UCSD-AML1 (cell line): Measurements from ENCODE around the gene C5orf24.
A peak's percentile ranks its signal among the peaks of the same experiment; 100 is the strongest.

Experiments used
- DNase-seq: peaks from one replicate; lab custom pipeline; 2025; ENCODE audit not compliant: unreplicated experiment; lab: John Stamatoyannopoulos, UW

Gene C5orf24

DNA sequence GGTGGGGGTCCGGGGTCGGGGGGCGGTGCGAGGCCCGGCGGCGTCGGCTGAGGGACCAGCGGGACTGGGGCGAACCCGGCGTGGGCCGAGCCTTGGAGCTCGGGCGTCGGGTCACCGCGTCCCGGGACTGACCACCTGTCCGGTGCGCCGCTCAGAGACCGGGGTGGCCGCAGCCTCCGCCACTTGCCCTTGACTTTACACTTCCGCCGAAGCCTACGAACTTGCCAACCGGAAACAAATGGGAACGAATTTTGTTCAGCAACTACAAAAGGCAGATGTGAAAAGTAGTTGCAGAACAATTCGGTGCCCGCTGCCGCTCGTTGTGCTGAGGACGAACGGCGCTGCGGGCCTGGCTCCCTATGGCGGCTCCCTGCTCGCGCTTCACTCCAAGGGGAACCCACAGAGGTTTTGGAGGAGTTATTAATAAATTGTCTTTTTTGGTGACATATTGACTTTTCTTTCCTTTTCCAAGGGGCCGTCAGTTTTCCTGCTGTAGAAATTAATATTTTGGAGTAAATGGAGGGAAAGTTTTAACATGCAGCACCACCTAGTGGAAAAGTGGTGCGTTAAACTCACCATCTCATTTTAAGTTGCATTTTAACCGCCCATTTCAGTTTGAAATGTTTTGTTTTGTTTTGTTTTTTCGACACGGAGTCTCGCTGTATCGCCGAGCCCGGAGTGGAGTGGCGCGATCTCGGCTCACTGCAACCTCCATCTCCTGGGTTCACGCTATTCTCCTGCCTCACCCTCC lies 59.7 kb downstream of the C5orf24 start:
- peak; percentile 33 for DNase-seq

- no peak for DNase-seq
Observed at GRCh38 chr5:134906811-134907210, 61.0 kb downstream of the C5orf24 start.
